ENCODE results near the gene VARS1. TPM values are rescaled to one million over a fixed set of nuclear protein-coding genes. Genes with fewer than 3 reads are reported as not detected.
"Not testable (repeated sequence)": the region's sequence is repeated elsewhere in the genome, so short reads cannot be mapped to it uniquely, and the experiment has no call there.

VARS1 gene
- polyA plus RNA-seq, 12 donors, result 38.6 to 60.8 (median 45.0) TPM; not detected in 1

GRCh38 chr6:31796993-31797385 is 1.4 kb upstream of the VARS1 start:
- no peak for DNase-seq

- peak; percentile 19 for DNase-seq
Observed at GRCh38 chr6:31794866-31795615, 511 bp downstream of the VARS1 start.

DNA sequence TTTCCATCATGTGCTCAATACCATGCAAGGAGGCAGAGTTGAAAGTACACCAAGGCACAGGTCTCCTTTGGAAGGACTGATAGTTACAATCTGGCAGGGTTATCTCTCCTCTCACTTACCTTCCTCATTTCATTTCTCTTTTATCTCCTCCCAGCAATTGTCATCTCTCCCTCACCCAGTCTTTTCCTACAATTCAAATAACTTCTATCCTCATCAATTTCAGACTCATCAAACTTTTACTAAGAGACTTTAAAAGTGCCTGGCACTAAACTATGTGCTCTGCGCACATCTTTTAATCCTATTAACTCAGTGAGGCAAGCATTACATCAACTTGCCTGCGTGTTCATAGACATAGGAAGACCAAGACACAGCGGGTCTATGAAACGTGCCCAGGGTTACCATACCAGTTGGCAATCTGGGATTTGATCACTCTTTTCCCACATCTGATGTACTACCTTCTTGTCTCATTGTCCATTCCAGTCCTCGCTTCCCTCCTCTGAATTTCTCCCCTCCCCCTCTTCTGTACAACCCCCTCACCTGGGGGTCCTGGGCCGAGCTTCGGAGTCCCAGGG is 1.2 kb downstream of the VARS1 start:
- peak; percentile 17 for DNase-seq

DNA sequence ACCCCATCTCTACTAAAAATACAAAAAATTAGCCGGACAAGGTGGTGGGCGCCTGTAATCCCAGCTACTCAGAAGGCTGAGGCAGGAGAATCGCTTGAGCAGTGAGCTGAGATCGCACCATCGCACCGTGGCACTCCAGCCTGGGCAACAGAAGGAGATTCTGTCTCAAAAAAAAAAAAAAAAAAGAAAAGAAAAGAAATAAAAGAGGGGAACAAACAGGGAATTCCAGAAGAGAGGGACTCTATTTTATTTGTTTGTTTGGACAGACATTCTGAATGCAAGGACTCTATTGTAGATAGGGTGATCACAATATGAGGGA is 1.7 kb downstream of the VARS1 start:
- not testable (repeated sequence) for DNase-seq

DNA sequence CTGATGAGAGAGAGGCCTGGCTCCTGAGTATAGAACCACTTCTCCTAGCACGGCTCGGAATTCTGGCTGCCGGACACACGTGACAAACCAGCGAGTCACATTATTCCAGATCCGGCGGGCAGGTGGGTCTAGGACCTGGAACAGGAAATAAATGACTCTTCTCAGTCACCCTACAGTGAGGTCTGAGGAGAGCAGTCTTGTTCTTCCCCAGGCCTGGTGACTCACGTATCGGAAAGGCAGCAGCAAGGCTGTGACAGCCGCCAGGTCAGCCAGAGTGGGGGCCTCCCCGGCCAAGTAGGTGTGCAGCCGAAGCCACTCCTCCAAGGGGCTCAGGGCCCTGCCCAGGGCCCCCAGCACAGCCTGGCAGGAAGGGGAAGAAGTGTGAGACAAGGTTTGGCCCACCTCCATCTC is 2.8 kb downstream of the VARS1 start:
- no peak for DNase-seq

DNA sequence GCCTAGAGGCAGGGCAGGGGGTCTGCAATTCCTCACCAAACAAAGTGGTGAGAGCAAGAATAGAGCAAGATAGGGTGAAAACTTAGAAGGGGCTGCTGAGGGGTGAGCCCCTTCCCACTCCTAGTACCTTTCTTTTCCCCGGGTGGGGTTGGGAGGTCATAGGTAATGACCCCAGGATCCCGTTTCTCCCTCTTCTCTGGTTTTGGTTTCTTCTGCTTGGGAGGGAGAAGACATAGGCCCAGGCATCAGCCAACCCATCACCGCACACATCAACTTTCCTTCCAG is 3.5 kb downstream of the VARS1 start:
- no peak for DNase-seq

- DNase-seq, result peak; percentile 46
Observed at GRCh38 chr6:31791324-31792089, 4.0 kb downstream of the VARS1 start.

GRCh38 chr6:31785475-31785874 is 10.1 kb downstream of the VARS1 start:
- DNase-seq, result no peak

GRCh38 chr6:31784098-31784925 is 11.2 kb downstream of the VARS1 start:
- no peak for DNase-seq

DNA sequence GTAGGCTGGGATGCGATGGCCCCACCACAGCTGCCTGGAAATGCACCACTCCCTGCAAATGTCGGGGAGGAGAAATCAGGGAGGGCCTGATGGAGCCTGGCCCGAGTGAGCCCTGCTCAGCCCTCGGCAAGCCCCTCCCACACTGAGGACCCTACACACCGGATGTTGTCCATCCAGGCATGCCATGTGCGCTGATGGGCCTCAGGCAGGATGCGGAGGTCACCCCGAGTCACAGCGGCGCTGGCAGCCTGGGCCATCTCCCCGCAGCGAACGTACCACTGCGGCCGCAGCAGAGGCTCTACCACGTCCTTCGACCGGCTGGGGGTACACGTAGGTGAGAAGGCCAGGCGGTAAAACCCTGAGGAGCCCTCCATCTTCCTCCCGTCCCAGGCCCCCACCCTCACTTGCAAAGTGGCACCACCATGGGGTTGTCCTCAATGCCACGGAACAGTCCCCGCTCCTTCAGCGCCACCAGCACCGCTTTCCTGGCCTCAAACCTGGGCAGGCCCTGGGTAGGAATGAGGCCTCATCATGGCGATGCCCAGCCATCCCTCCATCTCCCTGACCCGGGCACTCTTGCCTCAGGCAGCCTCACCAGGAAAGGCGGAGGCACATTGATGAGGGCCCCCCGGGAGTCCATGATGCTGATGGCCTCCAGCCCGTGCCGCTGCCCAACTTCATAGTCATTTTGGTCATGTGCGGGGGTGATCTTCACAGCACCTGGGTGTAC is 13.3 kb downstream of the VARS1 start:
- no peak for DNase-seq

DNA sequence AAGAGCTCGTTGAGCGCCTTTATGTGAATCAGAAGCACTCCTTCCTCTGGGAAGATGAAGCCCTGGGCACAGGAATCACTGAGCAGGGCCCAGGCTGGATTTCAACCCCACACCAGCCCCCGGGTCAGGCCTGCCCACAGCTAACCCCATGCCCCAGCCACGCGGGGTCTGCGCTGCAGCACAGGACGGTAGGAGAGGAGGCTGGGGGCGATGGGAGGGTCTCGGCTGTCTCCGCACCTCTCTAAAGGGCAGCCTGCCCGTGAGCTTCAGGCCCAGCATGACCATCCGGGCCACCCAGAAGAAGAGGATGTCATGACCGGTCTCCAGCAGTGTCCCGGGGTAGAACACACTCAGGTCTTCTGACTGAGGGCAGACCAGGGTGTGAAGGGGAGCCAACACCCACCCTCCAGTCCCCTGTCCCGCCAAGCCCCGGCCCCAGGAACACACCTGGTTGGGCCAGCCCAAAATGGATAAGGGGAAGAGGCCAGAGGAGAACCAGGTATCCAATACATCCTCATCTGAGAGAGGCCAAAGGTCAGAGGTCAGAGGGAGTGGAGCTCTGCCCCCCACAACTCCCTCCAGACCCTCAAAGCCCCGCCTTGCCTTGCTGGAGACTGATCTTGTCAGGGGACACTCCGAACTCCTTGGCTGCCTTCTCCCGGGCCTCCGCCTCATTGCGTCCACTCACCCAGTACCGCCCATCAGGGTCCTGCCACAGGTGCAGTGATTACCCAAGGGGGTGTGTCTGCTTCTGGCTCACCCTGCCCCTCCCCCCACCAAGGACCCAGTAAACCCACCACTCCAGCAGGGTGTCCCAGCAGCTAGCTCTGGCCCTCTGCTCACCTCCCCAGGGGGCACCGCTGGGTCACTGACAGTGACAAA is 14.1 kb downstream of the VARS1 start:
- no peak for DNase-seq

DNA sequence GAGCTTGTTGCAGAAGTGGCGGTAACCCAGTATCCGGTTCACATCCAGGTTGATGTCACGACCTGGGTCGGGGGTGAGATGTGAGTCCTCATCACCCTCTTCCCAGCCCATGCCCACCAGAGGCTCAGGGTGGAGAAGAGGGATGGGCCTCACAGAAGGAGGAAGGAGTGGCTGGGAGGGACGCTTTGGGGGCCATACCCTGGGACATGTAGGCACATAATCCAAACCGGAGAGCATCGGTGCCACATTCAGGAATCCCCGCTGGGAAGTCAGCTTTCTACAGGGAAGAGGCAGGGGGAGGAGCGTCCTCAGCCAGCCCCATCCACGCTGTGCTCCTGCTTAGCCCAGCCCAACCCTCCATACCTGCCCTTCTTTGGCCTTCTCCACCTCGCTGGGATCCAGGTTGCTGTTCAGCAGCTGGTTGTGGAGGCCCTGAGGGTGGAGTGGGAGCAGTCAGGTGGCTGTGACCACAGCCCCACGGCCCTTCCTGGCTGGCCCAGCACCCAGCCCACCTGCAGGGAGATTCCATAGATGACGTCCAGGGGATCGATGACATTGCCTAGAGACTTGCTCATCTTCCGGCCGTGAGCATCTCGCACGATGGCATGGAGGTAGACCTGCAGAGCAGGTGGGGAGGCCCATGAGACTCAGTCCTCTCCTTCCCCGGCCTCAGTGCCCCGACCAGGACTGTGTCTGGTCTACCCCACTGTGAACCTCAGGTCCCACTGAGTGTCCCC is 14.9 kb downstream of the VARS1 start:
- no peak for DNase-seq

GRCh38 chr6:31779908-31780307 is 15.6 kb downstream of the VARS1 start:
- DNase-seq, result no peak

GRCh38 chr6:31778999-31779885 is 16.3 kb downstream of the VARS1 start:
- DNase-seq, result no peak

DNA sequence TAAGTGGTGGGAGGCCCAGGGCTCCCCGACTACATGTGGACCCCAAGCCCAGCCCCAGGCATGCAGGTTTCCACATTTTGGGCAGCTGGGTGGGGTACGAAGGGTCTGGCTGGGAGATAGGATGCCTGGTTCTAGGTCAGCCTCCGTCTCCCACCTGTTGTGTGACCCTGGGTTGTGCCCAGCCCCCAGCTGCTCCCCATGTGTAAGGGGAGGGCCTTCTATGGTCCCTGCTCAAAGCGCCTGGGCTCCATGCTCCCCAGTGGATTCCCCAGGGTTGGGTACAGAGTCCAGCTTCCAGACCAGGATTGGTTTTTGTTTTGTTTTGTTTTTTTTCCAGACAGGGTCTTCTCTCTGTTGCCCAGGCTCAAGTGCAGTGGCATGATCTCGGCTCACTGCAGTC is 17.4 kb downstream of the VARS1 start:
- no peak for DNase-seq

- no peak for DNase-seq
Observed at GRCh38 chr6:31777667-31778050, 17.9 kb downstream of the VARS1 start.

GRCh38 chr6:31776989-31777666 is 18.4 kb downstream of the VARS1 start, which contains the start of gene VWA7:
VWA7 (minus strand) TSS chr6:31777328; CDS start chr6:31776779, 549 bp downstream.
- DNase-seq, result no peak

DNA sequence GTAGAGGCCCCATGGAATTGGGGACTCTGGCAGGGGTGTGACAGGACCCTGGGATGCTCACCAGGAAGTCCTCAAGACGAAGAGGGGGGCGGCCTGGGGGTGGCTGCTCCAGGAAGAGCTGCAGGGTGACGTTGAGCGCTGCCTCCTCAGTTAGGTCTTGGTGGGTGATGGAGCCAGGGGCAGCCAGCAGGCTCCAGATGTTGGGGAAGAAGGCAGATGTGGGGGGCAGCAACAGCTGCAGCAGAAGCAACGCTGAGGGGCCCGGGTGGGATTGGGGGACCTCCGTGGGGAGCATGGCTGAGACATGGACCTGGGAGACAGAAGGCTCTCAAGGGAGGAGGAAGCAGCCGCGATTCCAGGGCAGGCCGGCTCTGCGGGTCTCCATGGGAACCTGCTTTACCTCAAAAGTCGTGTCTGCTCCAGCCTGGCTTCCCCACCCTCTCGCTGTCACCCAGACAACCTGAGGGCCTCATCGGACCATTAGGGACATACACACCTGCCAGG is 19.0 kb downstream of the VARS1 start:
- no peak for DNase-seq
